ENCODE data around the gene CEP164.
"Not testable (repeated sequence)": the region's sequence is repeated elsewhere in the genome, so short reads cannot be mapped to it uniquely, and the experiment has no call there.

CEP164 gene

GRCh38 chr11:117443266-117444186, 115.9 kb downstream of the CEP164 start:
- DNase-seq: no peak

- no peak for DNase-seq
Observed at GRCh38 chr11:117444256-117444655, 116.6 kb downstream of the CEP164 start.

- no peak for DNase-seq
Observed at GRCh38 chr11:117444711-117445658, 117.3 kb downstream of the CEP164 start.

GRCh38 chr11:117449111-117449693, 121.5 kb downstream of the CEP164 start:
- DNase-seq: no peak

GRCh38 chr11:117453886-117454563, 126.4 kb downstream of the CEP164 start:
- DNase-seq: no peak

GRCh38 chr11:117454564-117454917, 126.9 kb downstream of the CEP164 start:
- no peak for DNase-seq

- no peak for DNase-seq
Observed at GRCh38 chr11:117456027-117456720, 128.5 kb downstream of the CEP164 start.

GRCh38 chr11:117456721-117457029, 129.0 kb downstream of the CEP164 start:
- not testable (repeated sequence) for DNase-seq

GRCh38 chr11:117457031-117457785, 129.6 kb downstream of the CEP164 start:
- DNase-seq: no peak

GRCh38 chr11:117457835-117458234, 130.2 kb downstream of the CEP164 start:
- DNase-seq: no peak

GRCh38 chr11:117458275-117459122, 130.8 kb downstream of the CEP164 start:
- DNase-seq: no peak

GRCh38 chr11:117459123-117459978, 131.7 kb downstream of the CEP164 start:
- no peak for DNase-seq

GRCh38 chr11:117459979-117460300, 132.3 kb downstream of the CEP164 start:
- DNase-seq: no peak

- no peak for DNase-seq
Observed at GRCh38 chr11:117461396-117462182, 133.9 kb downstream of the CEP164 start.

- DNase-seq: no peak
Observed at GRCh38 chr11:117462183-117462863, 134.7 kb downstream of the CEP164 start.

GRCh38 chr11:117462864-117463247, 135.2 kb downstream of the CEP164 start:
- no peak for DNase-seq
